GM19372 (cell line): Measurements from ENCODE around the gene HSPA1A.
"Not testable (repeated sequence)": the region's sequence is repeated elsewhere in the genome, so short reads cannot be mapped to it uniquely, and the experiment has no call there.

Source experiments
- ATAC-seq: cut with Tn5 transposase; IDR thresholded peaks from one replicate; pipeline ENCODE4 v1.9.1; 2021; ENCODE audit warnings: mild to moderate bottlenecking, low read depth, moderate library complexity; ENCODE audit not compliant: unreplicated experiment

HSPA1A gene

DNA sequence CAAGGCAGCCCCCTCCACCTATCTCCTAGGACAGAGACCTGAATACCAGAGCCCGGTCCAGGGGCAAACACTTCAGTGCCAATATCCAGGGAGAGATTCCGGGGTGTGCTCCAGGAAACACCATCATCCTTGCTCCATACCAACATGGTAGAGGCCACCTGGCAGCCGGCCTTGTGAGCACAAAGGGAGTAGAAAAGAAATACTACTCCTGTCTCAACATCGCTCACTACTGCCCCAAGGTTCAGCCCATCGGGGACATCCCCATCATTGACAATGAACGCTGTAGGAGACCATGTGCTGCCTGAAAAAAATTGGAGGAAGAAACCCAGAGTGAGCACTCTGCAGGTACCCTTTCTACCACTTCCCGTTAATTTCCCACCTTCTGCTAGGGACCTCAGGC is 45.8 kb downstream of the HSPA1A start:
- no peak for ATAC-seq

DNA sequence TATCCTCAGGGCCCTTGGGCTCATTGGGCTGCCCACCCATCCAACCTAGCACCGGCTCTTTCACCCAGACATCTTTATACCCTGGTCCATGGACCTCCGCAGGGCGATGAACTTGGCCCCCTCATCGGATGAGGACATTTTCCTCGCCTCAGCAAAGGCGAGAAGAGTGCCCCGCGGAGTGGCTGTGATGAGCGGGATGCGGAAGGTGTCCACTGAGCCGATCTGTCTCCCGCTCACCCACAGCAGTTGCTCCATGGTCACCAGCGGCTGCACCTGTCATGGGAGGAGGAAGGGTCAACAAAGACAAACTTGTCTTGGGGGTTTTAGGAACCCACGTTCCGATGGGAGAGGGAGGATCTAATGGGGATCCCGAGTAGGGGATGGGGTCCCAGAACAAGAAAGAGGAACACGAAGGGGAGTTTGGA is 46.6 kb downstream of the HSPA1A start:
- no peak for ATAC-seq

GRCh38 chr6:31862344-31863235 is 47.2 kb downstream of the HSPA1A start, which contains the start of gene NEU1:
TSS of gene NEU1 (minus strand) at chr6:31862821. CDS start at chr6:31862776, 45 bp downstream.
- peak; percentile 93 for ATAC-seq

DNA sequence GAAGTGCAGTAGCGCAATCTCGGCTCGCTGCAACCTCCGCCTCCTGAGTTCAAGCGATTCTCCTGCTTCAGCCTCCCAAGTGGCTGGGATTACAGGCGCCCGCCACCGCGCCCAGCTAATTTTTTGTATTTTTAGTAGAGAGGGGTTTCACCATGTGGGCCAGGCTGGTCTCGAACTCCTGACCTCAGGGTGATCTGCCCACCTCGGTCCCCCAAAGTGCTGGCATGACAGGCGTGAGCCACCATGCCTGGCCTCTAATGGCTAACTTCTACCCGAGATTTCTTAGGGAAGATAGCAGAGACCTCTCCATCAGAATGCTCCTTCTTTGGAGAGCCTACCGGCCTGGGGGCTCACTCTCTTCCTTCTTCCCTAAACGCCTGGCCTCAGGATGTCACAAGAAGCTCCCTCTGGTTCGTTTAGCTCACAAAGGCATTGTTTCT is 48.8 kb downstream of the HSPA1A start:
- not testable (repeated sequence) for ATAC-seq

GRCh38 chr6:31864818-31865204 is 49.5 kb downstream of the HSPA1A start:
- ATAC-seq: no peak

DNA sequence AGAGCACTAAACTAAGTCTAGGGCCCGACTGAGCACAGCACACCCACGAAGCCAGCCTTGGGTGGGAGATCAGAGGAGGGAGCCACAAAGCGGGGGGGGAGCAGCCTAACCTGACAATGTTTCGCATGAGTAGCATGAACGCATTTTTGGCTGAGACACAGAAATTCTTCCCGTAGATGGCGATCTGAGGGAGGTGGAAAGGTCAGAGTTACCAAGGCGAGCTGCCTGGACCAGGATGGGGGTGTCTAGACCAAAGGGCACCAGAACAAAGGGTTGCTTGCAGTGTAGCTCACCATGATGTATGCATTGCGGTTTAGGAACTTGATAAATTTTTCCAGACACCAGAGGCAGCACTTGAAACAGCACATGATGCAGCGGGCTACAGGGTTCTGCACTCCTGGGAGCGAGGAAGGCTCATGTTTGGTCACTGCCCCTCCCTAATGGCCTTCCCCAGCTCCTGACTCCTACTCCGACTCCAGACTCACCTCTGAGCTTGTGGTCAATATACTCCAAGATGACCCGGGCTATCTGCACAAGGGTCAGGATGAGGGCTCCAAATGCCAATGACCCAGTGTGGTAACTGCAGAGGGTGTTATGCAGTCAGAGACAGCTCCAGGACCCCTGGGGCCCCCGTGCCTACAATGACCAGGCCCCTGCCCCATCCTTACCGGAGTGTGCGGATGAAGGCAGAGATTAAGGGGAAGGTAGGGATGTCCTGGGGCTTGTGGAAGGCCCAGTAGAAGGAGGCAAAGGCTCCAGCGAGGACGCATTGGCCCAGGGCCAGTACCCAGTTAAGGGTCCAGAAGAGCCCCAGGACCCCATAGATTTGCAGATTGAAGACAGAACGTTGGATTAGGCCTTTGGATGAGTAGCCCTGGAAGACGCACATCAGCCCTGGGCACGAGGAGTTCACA is 50.1 kb downstream of the HSPA1A start:
- no peak for ATAC-seq
